Endothelial cell of hepatic sinusoid (primary cell): ENCODE results near the gene MTG1.

ENCODE experiments used
- in situ Hi-C: cut with HindIII; loops from 2 replicates; pipeline ENCODE4 v1.10.0; 2017; ENCODE audit warnings: low sequenced_read_pairs

MTG1 gene, protein sequence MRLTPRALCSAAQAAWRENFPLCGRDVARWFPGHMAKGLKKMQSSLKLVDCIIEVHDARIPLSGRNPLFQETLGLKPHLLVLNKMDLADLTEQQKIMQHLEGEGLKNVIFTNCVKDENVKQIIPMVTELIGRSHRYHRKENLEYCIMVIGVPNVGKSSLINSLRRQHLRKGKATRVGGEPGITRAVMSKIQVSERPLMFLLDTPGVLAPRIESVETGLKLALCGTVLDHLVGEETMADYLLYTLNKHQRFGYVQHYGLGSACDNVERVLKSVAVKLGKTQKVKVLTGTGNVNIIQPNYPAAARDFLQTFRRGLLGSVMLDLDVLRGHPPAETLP

GRCh38 chr10:133394064-133394663, at the start of gene MTG1:
Gene MTG1 (plus strand): TSS chr10:133394157. CDS start chr10:133394221, 64 bp downstream.
- in situ Hi-C loops, result no loop called here

- in situ Hi-C loops, result no loop called here
Measured at GRCh38 chr10:133344236-133344635, 49.7 kb upstream of the MTG1 start.

GRCh38 chr10:133346413-133346812, 47.5 kb upstream of the MTG1 start:
- in situ Hi-C loops, result no loop called here

GRCh38 chr10:133347710-133348517, 46.0 kb upstream of the MTG1 start:
- in situ Hi-C loops, result no loop called here

GRCh38 chr10:133349160-133349568, 44.8 kb upstream of the MTG1 start:
- in situ Hi-C loops, result no loop called here

DNA sequence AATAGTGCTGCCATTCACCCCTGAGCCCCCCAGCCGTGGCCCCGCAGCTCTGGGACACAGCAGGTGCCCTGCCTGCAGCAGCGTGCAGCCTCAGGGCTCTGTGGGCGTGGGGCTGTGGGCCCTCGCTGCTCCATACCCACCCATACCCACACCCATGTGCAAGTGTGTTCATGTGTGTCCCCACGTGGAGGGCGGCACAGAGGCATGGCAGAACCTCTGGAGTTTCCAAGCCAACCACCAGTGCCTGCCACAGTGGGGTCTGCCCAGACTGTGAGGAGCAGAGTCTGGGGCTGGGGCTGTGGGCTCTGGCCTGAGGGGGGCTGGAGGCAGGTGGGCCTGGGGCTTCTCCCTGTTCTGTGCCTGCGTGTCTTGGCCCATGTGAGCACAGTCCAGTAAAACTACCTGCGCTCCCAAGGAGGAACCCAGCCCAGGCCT, 44.4 kb upstream of the MTG1 start:
- in situ Hi-C loops, result no loop called here

- in situ Hi-C loops, result no loop called here
Measured at GRCh38 chr10:133350283-133350949, 43.5 kb upstream of the MTG1 start.

- in situ Hi-C loops, result no loop called here
Measured at GRCh38 chr10:133350950-133351329, 43.0 kb upstream of the MTG1 start.

- in situ Hi-C loops, result no loop called here
Measured at GRCh38 chr10:133351408-133352318, 42.3 kb upstream of the MTG1 start.

DNA sequence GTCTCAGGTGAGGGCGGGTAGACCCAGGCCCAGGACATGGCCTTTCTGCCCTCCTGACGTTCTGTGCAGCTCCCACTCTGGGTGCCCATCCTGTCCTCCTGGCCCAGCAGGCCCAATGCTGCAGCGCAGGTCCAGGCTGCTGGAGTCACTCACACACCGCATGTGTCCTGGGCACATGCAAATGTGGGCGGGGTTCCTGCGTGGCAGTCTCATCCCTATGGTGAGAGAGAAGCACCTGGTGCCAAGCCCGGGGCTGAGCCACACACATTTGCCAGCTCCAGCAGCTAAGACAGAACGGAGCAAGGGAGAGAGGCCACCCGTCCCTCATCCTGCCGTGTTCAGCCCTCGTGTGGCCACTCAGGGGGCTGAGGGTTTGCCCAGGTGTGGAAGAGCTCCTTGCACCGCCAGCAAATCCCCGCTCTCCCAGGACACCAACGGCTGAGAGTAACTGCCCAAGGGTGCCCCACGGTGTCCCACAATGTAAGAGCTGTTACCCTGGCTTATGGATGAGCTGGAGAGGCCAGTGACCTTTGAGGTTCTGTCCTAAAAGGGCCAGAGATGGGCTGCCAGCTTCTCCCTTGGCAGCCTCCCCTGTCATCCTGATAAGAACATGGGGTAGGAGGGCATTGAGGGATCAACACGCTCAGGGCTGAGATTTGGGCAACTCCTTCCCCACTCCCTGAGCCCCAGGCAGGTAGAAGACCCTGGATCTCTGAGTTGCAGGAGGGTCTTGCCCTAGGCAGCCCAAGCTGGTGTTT, 40.6 kb upstream of the MTG1 start:
- in situ Hi-C loops, result no loop called here

- in situ Hi-C loops, result no loop called here
Measured at GRCh38 chr10:133353988-133354605, 39.9 kb upstream of the MTG1 start.

GRCh38 chr10:133354672-133355240, 39.2 kb upstream of the MTG1 start:
- in situ Hi-C loops, result no loop called here

- in situ Hi-C loops, result no loop called here
Measured at GRCh38 chr10:133355266-133355665, 38.7 kb upstream of the MTG1 start.

GRCh38 chr10:133355991-133356390, 38.0 kb upstream of the MTG1 start:
- in situ Hi-C loops, result no loop called here

DNA sequence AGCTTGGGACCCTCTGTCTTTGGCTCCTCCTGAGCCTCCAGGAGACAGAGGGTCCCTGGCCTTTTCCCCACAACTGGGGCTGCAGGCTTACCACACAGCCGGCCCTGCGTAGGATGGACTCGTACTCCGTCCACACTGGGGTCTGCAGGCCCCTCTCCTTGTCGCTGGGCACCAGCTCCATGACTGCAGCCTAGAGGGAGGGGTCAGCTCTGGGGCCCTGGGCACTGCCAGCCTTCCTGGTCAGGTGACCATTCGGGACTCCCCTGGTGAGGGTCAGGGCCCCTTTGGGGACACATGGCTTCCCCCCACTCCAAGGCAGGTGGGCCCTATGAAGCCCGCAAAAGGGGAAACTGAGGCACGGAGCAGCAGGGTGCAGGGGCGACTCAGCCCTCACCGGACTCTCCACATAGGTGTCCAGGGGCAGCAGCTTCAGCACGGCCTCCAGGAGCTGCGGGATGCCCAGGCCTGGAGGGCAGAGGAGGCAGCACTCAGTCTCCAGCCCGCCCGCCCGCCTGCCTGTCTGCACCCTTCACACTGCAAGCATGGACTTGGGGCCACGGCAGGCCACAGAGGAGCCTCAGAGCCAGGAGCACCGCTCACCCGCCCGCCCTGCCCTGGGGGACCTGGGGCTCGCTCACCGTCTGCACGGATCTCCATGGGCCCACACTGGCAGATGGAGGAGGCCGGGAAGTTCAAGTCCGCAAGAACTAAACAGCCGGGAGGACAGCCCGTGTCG, 37.2 kb upstream of the MTG1 start:
- in situ Hi-C loops, result no loop called here

DNA sequence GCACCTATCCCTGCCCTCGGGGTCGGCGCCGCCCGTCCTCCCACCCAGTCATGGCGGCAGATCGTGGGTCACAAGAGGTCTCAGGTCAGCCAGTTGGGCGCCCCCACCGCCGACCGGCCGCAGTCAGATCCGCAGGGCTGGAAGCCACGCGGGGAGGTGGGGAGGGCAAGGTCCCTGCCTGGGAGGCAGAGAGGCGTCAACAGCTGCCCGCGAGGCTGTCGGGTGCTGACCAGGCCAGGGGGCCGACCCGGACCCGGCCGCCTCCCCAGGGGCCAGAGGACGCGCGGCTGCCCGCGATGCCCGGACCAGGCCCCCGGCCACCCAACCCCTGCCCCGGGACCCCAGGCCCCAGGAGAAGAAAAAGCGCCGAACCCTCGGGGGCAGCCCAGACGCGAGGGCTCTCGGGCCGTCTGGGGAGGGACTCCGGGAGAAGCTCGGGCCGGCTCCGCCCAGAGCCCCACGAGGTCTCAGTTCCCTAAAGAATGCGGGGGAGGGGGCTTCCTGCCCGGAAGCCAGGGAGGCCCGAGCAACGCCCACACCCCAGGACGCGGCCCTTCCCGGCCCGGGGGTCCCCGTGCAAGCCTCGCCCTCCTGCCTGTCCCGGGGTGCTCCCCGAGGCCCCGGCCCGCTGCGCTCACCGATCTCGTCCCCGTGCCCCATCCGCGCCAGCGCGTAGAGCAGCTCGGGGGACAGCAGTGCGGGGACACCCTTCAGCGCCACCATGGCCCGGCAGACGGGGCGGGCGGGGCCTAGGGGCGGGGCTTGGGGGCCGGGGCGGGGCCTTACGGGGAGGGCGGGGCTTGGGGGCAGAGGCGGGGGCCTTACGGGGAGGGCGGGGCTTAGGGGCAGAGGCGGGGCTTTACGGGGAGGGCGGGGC, 36.4 kb upstream of the MTG1 start, which contains the start of gene FUOM:
TSS of gene FUOM (minus strand) at position 735 of the 877 bp plus-strand sequence. CDS start at position 723, 12 bp downstream.
- in situ Hi-C loops, result no loop called here
